ENCODE measurements around the gene SNCG. TPM values are rescaled to one million over a fixed set of nuclear protein-coding genes. Genes with fewer than 3 reads are reported as not detected.
"Not testable (repeated sequence)": the region's sequence is repeated elsewhere in the genome, so short reads cannot be mapped to it uniquely, and the experiment has no call there.

SNCG gene
- total RNA-seq, 1 donor from 2014 or later = 0.49 TPM

GRCh38 chr10:86968994-86969355 is 10.6 kb downstream of the SNCG start:
- Mint-ChIP-seq H3K27me3 (ENCODE audit: insufficient read depth) (peaks cover 29% of the 10 kb centered on the region), H3K27ac (no peak overlapping the region), H3K4me1 (ENCODE audit: low read depth) (peaks cover 22% of the 10 kb centered on the region), H3K36me3 (ENCODE audit: low read depth) (no peaks in the 10 kb centered on the region), H3K9me3 (no peaks in the 10 kb centered on the region), H3K4me3 (no peak overlapping the region)
- DNase-seq (ENCODE audit: low spot score) = no peak
- intact Hi-C loops (cut with micrococcal nuclease) = loop anchor here (5.0 kb wide), 1 partner anchor 257 kb away; no protein-coding TSS in a partner anchor

GRCh38 chr10:86969421-86970041 is 11.1 kb downstream of the SNCG start:
- peaks cover 22% of the 10 kb centered on the region for H3K4me1 Mint-ChIP-seq (ENCODE audit: low read depth)
- no peak for DNase-seq (ENCODE audit: low spot score)
- no peak overlapping the region for H3K27ac Mint-ChIP-seq
- H3K9me3 Mint-ChIP-seq = no peaks in the 10 kb centered on the region
- no peaks in the 10 kb centered on the region for H3K36me3 Mint-ChIP-seq (ENCODE audit: low read depth)
- H3K4me3 Mint-ChIP-seq = no peak overlapping the region
- H3K27me3 Mint-ChIP-seq (ENCODE audit: insufficient read depth) = peaks cover 34% of the 10 kb centered on the region
- intact Hi-C loops (cut with micrococcal nuclease) = loop anchor here (2.0 to 5.0 kb wide), 2 partner anchors 213 to 257 kb away; partner anchors contain the start of gene BMPR1A

GRCh38 chr10:86970162-86970981 is 12.0 kb downstream of the SNCG start:
- Mint-ChIP-seq H3K4me3 (peak overlapping the region; percentile 73), H3K36me3 (ENCODE audit: low read depth) (no peaks in the 10 kb centered on the region), H3K4me1 (ENCODE audit: low read depth) (peaks cover 22% of the 10 kb centered on the region), H3K27ac (peak overlapping the region; percentile 58), H3K27me3 (ENCODE audit: insufficient read depth) (peaks cover 35% of the 10 kb centered on the region), H3K9me3 (no peaks in the 10 kb centered on the region)
- DNase-seq (ENCODE audit: low spot score) = no peak
- intact Hi-C loops (cut with micrococcal nuclease) = loop anchor here (2.0 kb wide), 1 partner anchor 214 kb away; the partner anchor contains the start of gene BMPR1A

- Mint-ChIP-seq H3K27me3 (ENCODE audit: insufficient read depth) (peaks cover 35% of the 10 kb centered on the region), H3K36me3 (ENCODE audit: low read depth) (no peaks in the 10 kb centered on the region), H3K4me3 (peak overlapping the region; percentile 73), H3K27ac (peak overlapping the region; percentile 40), H3K9me3 (no peaks in the 10 kb centered on the region), H3K4me1 (ENCODE audit: low read depth) (peaks cover 17% of the 10 kb centered on the region)
- no peak for DNase-seq (ENCODE audit: low spot score)
- intact Hi-C loops (cut with micrococcal nuclease) = loop anchor here (1.0 to 2.0 kb wide), 4 partner anchors 32 to 214 kb away; partner anchors contain the start of genes BMPR1A and GLUD1
These were observed 12.5 kb downstream of the SNCG start for GRCh38 chr10:86970982-86971231.

GRCh38 chr10:86971232-86971991 is 13.0 kb downstream of the SNCG start:
- H3K36me3 Mint-ChIP-seq (ENCODE audit: low read depth) = no peaks in the 10 kb centered on the region
- H3K4me1 Mint-ChIP-seq (ENCODE audit: low read depth) = peaks cover 12% of the 10 kb centered on the region
- peak overlapping the region; percentile 77 for H3K4me3 Mint-ChIP-seq
- H3K9me3 Mint-ChIP-seq = no peaks in the 10 kb centered on the region
- intact Hi-C loops (cut with micrococcal nuclease) = loop anchor here (1.0 to 2.0 kb wide), 4 partner anchors 32 to 215 kb away; partner anchors contain the start of genes BMPR1A and GLUD1
- H3K27me3 Mint-ChIP-seq (ENCODE audit: insufficient read depth) = peaks cover 35% of the 10 kb centered on the region
- peak; percentile 76 for DNase-seq (ENCODE audit: low spot score)
- H3K27ac Mint-ChIP-seq = peak overlapping the region; percentile 76

GRCh38 chr10:86972613-86973380 is 14.4 kb downstream of the SNCG start:
- Mint-ChIP-seq H3K4me1 (ENCODE audit: low read depth) (peaks cover 6% of the 10 kb centered on the region), H3K36me3 (ENCODE audit: low read depth) (no peaks in the 10 kb centered on the region), H3K27ac (peak overlapping the region; percentile 25), H3K4me3 (peak overlapping the region; percentile 21), H3K9me3 (no peaks in the 10 kb centered on the region), H3K27me3 (ENCODE audit: insufficient read depth) (peaks cover 38% of the 10 kb centered on the region)
- intact Hi-C loops (cut with micrococcal nuclease) = no loop called here
- DNase-seq (ENCODE audit: low spot score) = no peak

GRCh38 chr10:86974484-86974883 is 16.1 kb downstream of the SNCG start:
- no peak overlapping the region for H3K4me3 Mint-ChIP-seq
- H3K9me3 Mint-ChIP-seq = no peaks in the 10 kb centered on the region
- peaks cover 35% of the 10 kb centered on the region for H3K27me3 Mint-ChIP-seq (ENCODE audit: insufficient read depth)
- H3K36me3 Mint-ChIP-seq (ENCODE audit: low read depth) = no peaks in the 10 kb centered on the region
- intact Hi-C loops (cut with micrococcal nuclease) = no loop called here
- peaks cover 6% of the 10 kb centered on the region for H3K4me1 Mint-ChIP-seq (ENCODE audit: low read depth)
- H3K27ac Mint-ChIP-seq = no peak overlapping the region
- DNase-seq (ENCODE audit: low spot score) = no peak

GRCh38 chr10:86976362-86977056 is 18.1 kb downstream of the SNCG start:
- Mint-ChIP-seq H3K9me3 (no peaks in the 10 kb centered on the region), H3K4me1 (ENCODE audit: low read depth) (peaks cover 6% of the 10 kb centered on the region), H3K4me3 (no peak overlapping the region), H3K27me3 (ENCODE audit: insufficient read depth) (peaks cover 34% of the 10 kb centered on the region), H3K27ac (no peak overlapping the region), H3K36me3 (ENCODE audit: low read depth) (no peaks in the 10 kb centered on the region)
- intact Hi-C loops (cut with micrococcal nuclease) = no loop called here
- DNase-seq (ENCODE audit: low spot score) = no peak

- H3K4me3 Mint-ChIP-seq; H3K27ac Mint-ChIP-seq; H3K4me1 Mint-ChIP-seq (ENCODE audit: low read depth); H3K9me3 Mint-ChIP-seq; intact Hi-C loops (cut with micrococcal nuclease); H3K36me3 Mint-ChIP-seq (ENCODE audit: low read depth); DNase-seq (ENCODE audit: low spot score): not testable (repeated sequence)
- H3K27me3 Mint-ChIP-seq (ENCODE audit: insufficient read depth) = peaks cover 33% of the 10 kb centered on the region
These were observed 20.1 kb downstream of the SNCG start for GRCh38 chr10:86978457-86978856.

GRCh38 chr10:86979296-86979818 is 21.0 kb downstream of the SNCG start:
- no peak overlapping the region for H3K27ac Mint-ChIP-seq
- H3K4me1 Mint-ChIP-seq (ENCODE audit: low read depth) = no peaks in the 10 kb centered on the region
- no peak for DNase-seq (ENCODE audit: low spot score)
- H3K9me3 Mint-ChIP-seq = no peaks in the 10 kb centered on the region
- no peaks in the 10 kb centered on the region for H3K36me3 Mint-ChIP-seq (ENCODE audit: low read depth)
- H3K27me3 Mint-ChIP-seq (ENCODE audit: insufficient read depth) = peaks cover 29% of the 10 kb centered on the region
- no peak overlapping the region for H3K4me3 Mint-ChIP-seq
- intact Hi-C loops (cut with micrococcal nuclease) = no loop called here

- DNase-seq (ENCODE audit: low spot score) = no peak
- H3K27ac Mint-ChIP-seq = no peak overlapping the region
- no peaks in the 10 kb centered on the region for H3K9me3 Mint-ChIP-seq
- H3K4me1 Mint-ChIP-seq (ENCODE audit: low read depth) = no peaks in the 10 kb centered on the region
- no peak overlapping the region for H3K4me3 Mint-ChIP-seq
- H3K27me3 Mint-ChIP-seq (ENCODE audit: insufficient read depth) = peaks cover 27% of the 10 kb centered on the region
- intact Hi-C loops (cut with micrococcal nuclease) = no loop called here
- H3K36me3 Mint-ChIP-seq (ENCODE audit: low read depth) = no peaks in the 10 kb centered on the region
These were observed 21.6 kb downstream of the SNCG start for GRCh38 chr10:86979977-86980448.

- H3K4me3 Mint-ChIP-seq; DNase-seq (ENCODE audit: low spot score); intact Hi-C loops (cut with micrococcal nuclease); H3K9me3 Mint-ChIP-seq; H3K27ac Mint-ChIP-seq; H3K36me3 Mint-ChIP-seq (ENCODE audit: low read depth); H3K4me1 Mint-ChIP-seq (ENCODE audit: low read depth): not testable (repeated sequence)
- peaks cover 27% of the 10 kb centered on the region for H3K27me3 Mint-ChIP-seq (ENCODE audit: insufficient read depth)
These were observed 22.6 kb downstream of the SNCG start for GRCh38 chr10:86981020-86981419.

All from activated T-helper 1 cell treated with anti-CD3 and anti-CD28 coated beads, Interleukin-12 subunit alpha, Interleukin-12 subunit beta, Interleukin-2, Interleukin-4 antibody, amounts not matched to agents 30 ng/mL and 10 ng/mL and 1 ng/mL, durations not matched to agents 14 hours and 24 hours and 36 hours (primary cell).